IPS-NIHi11 (cell line): ENCODE results near the gene PCSK2.

Experiments
- DNase-seq: peaks from one replicate; pipeline ENCODE4 v3.0.0; 2012; ENCODE audit warnings: mixed read lengths, low spot score

PCSK2 gene

DNA sequence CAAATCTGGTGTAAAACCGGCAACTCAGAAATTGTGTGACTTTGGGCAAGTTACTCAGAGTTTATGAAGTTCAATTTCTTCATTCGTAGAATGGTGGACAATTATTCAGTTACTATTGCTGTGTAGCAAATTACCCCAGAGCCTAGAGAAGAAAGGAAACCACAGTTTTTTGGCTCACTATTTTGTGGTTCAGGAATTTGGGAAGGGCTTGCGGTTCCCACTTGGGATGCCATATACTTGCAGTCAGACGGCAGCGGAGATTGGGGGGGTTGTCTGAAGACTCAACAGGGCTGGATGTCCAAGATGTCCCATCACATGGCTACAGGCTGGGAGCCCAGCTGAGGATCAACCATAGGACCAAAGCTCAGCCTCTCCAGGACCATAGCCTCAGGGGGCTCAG is 108.1 kb downstream of the PCSK2 start:
- DNase-seq: no peak

DNA sequence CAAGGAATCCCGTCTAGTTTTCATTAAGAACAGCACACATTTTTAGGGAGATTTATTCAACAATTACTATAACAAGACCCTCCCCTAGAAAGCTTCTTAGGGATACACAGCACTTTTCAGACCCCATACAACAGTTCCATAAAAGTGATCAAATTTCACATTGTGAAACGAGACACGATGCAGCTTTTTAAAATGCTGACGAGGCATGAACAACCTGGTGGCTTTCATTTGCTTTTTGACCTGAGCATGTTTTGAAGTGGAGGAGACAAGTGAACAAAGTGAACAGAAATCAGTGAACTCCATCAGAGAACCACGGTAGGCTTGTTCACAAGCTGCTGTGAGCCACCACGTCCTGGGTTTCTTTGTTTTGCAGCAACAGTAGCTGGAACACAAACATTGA is 112.2 kb downstream of the PCSK2 start:
- no peak for DNase-seq

DNA sequence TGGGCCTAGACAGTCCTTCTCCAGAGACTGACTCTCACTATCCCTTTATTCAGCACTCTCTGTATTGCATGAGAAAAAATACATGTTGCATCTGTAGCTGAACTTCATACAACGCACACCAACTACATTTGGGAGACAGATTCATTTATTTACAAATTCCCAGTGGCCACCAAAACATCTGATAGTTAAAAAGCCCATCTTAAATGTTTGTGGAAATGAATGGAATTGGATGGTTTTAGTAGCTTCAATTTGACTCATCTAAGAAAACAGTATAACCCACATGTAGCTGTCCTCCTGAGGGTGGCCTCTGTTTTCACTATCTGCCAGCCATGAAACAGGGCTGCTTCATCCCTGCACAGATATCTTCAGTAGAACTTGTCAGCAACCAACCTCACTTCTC is 116.3 kb downstream of the PCSK2 start:
- no peak for DNase-seq

DNA sequence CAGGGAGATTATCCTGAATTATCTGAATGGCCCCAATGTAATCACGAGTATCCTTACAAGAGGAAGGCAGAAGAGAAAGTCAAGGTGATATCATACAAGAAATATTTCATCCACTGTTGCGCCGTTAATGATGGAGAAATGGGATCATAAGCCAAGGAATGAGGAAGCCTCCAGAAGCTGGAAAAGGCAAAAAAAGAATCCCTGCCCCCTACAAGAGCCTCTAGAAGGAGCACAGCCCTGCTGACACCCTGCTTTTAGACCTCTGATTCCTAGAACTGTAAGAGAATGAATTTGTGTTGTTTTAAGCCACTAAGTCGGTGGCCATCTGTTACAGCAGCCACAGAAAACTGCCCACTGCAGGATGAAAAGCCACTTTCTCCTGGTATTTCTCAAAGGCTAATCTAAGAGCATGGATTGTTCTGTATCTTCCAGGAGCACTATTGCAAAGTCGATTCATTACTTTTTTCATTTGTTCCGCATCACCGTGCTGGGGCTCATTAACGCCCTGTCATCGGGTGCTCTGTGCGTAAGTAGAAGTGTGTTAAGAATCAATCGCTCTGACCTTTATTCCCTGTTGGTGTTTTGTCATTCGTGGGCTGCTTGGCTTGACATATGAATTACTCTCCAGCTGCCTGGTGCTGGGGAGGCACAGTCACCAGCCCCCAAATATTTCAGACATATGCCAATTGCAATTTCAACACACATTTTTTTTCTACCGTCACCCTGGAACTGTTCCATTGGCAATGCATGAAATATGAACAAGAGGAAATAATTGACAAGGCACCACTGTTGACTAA is 117.0 kb downstream of the PCSK2 start:
- no peak for DNase-seq

DNA sequence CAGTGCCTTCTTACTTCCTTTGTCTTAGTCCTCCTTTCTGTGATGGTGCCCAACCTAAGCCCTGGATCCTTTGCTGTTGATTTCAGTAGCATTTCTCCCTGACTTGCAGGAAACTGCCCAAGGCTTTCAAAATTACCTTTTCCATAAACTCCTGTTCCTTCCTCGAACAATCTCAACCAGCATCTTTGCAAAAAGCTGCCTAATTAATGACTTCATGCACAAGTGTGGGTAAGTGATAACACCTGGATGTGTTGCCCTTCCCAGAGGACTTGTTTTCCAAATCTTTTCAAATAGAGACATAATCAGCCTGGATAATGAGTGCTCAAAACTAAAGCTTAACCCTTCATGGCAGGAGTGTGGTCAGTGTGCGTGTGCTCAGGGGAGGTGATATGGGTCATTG is 118.0 kb downstream of the PCSK2 start:
- DNase-seq: no peak

DNA sequence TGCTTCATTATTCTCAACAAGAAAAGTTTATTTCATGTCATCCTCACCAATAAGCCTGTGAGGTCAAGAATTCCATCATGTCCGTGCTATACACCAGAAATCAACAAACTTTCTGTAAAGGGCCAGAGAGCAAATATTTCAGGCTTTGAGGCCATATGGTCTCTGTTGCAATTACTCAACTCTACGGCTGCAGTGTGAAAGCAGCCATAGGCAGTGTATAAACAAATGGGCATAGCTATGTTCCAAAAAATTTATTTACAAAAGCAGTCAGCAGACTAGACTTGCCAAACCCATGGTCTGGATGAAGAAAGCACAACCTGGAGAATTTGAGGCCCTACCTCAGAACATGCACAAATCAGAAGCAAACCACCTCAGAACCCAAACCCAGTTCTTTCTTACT is 118.5 kb downstream of the PCSK2 start:
- DNase-seq: no peak

DNA sequence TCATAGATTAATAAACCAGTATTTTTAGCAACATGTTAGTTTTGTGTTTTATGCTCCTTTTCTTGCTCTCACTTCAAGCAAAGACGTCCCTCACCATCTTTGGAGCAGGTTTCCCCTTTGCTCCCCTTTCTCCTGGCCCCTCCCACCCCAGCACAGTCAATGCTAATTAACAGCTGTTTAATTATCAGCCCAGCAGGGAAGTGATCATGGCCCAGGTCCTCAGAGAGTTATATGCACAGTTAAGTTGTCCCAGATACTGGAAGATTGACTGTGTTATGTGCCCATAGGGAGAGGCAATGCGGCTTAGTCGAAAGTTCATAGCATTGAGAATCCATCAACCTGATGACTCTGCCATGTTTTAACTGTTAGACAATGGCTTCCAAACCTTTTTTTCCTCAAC is 123.5 kb downstream of the PCSK2 start:
- DNase-seq: no peak

DNA sequence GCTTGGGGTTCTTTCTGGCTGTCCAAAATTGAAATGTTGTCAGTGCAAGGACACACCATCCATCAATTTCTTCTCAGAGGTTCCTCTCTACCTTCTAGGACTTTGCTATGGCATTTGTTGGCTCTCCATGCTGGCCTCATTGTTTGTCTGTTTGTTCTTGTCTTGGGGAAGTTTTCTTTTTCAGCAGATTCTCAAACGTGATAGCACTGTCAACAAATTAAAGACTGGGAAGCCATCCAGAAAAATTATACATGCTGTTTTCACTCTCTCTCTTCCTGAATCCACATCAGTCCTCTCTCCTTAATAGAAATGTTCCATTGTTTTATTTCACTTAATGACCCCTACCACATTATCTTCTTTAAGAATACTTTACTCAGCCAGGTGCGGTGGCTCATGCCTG is 130.4 kb downstream of the PCSK2 start:
- DNase-seq: no peak

DNA sequence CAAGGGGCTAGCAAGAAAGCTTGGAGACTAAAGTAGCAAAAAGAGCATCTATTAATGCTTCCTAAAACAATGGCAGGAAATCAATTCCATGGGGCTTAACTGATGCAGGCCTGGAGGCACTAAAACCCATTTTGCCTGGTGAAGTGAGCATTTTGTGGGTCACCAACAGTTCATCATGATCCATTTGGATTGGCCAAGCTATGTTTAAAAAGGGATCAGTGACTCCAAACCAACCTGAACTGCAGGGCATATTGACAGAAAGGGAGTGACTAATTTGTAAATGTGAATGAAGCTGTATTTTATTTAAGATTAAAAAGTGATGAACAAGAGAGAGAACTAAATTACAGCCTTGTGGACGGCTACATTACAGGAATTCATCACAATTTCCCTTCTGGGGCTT is 132.0 kb downstream of the PCSK2 start:
- DNase-seq: no peak

DNA sequence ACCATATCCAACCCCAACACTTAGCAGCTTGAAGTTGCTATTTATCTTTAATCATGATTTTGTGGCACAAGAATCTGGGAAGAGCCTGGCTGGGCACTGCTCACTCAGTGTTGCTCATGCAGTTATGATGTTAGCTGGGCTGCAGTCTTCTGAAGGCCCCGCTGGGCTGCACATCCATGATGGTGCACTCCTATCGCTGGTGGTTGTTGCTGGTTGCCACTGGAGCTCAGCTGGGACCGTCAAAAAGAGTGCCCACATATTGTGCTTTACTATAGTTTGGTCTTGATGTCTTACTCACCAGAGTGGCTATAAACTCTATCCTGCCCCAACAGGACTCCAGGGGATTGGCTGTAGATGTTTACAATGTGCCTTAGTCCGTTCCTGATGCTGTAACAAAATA is 137.8 kb downstream of the PCSK2 start:
- no peak for DNase-seq

DNA sequence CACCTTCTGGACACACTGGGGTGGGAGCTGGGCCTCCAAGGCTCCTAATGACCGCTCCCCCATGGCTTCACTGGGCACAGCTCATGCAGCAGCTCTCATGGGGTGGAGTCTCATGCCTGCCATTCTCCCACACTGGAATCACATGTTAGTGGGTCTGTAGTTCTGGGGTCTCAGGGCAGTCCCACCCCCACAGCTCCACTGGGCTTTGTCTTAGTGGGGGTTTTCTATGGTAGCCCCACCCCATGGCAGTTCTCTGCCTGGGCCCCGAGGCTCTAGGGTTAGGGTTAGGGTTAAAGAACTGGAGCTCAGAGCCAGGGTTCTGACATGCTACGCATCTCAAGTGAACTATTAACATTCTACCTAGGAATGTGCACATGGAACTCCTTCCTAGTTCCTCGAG is 139.0 kb downstream of the PCSK2 start:
- DNase-seq: no peak

DNA sequence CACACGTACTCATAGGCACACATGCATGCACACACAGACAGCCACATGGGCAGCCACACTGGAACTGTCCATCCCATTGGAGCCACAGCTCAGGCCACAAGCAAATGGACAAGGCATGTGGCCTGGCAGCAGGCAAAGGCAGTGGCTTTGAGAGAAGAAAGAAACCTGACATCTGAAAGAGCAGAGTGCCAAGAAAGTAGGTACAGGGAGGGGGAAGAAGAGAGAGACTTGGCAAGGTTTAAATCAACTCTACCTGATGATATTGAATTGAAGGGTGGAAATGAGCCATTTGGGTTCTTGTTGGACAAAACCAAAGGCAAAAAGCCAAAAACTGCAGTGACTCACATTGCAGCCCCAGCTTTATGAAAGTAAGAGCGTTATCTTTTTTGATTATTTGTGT is 142.7 kb downstream of the PCSK2 start:
- DNase-seq: no peak

DNA sequence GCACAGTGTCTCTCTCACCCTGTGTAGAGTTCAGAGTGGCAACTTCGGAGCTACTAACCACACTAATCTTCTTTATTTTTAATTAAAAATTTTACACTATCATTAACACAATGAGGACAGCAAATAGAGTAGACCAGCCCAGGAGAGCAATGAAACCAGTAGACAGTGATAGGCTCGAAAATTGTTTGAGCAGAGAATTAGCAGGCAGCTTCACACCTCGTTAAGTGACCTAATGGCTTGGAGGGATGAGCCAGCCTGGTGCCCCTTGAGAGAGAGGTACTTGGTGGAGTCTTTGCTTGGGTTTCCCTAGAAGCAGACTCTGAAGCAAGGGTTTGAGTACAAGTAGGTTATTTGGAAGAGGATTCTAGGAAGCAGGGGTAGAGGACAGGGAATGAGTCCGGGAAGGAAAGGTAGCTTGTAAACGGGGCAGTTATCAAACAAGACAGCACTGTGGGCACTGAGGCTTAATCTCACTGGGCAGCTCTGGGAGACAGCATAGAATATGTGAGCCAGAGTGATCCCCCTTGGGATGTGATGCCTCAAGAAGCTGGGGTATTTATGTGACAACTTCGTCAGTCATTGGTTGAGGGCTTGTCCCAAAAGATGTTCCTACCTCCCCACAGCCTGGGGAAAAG is 146.1 kb downstream of the PCSK2 start:
- DNase-seq: no peak

DNA sequence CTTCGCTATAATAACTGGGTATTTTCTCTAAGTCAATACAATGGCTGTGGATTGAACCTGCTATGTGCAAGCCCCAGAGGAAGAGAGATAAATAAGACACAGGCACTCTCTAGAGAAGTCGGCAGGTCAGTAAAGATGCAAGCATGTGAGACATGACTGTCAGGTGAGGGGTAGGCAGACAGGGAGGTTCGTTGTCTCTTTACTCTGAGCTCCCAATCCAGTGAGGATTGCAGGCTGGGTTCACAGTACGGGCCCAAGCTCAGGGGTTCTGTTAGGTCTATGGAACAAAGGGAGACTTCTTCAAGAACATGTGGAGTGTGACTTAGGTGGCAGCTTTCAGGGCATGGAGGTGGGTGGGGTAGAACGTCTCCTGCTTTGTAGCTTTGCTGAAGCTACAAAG is 147.2 kb downstream of the PCSK2 start:
- DNase-seq: no peak

DNA sequence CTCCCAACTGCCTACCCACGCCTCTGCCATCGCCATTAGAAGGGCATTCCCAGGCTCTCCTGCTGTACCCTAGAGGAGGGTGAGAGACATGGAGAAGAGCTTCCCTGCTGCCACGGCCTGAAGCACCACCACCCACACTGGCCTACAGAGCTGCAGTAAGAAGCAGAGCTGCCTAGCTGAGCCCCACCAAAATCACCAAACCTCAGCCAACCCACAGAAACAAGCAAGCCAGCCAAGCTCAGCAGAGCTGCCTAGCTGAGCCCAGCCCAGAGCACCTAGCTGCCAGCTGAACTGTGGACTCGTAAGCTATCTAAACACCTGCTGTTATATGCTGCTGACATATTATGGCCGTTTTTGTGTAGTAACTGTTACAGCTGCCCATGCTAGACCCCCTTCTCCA is 149.2 kb downstream of the PCSK2 start:
- DNase-seq: no peak

DNA sequence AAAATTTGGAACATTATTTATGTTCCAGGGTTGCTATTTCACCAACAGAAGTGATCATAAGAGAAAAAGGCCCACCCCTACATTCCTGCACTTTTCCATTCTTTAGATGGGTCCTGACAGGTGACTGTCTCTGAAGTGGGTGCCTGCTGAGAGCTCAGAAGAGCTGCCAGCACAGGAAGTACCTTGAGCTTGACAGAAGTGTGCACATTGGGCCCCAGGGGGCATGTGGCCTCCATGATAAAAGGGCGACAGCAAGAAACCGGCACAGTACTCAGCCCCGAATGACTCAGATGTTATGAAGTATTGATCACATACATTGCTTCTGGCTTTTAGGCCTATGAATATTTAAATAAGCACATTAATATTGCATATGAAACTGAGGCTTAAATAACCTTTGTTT is 150.4 kb downstream of the PCSK2 start:
- DNase-seq: no peak

DNA sequence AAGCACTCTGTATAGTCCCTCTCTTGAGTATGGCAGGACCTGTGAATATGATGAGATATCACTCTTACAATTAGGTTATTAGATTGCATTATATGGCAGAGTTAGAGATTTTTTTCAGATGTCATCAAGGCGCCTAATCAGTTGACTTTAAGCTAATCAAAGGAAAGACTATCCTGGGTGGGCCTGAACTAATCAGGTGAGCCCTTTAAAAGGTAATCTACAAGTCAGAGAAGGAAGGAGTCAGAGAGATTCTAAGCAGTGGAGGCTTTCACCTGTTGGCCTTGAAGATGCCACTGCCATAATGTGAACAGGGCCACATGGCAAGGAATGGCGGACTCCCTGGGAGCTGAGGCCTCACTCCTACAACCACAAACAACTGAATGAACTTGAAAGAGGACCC is 152.8 kb downstream of the PCSK2 start:
- no peak for DNase-seq

DNA sequence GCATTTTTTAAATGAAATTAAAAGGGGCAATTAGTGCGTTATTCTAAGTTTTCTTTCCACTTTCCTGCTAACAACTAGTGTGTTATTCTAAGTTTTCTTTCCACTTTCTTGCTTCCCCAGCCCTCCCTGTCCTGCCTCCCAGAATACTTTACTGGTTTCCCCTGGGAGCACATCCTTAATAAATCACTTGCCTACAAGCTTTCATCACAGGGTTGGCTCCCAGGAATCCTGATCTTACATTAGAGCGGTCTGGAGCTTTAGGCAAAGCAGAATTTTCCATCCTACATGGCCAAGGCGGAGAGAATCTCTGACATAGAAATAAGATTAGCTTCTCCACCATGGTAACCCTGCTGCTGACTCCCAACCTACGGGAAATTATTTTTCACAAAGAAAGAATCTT is 154.0 kb downstream of the PCSK2 start:
- DNase-seq: no peak

DNA sequence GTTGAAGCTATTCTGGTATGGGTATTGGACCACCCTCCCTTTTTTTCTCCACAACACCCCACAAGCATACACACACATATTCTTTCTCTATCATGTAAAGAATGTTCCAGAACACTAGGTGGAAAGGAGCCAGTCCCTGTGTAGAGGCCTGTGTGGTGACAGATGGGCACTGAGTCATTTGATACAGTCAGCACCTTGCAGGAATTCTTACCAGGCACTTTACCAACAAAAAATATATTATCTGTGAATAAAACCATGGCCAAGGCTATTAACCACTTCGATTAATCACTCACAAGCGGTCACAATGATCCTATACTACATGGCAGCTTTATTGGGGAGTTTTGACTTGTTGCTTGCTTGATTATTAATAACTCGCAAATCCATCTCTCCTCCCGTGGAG is 154.9 kb downstream of the PCSK2 start:
- no peak for DNase-seq

DNA sequence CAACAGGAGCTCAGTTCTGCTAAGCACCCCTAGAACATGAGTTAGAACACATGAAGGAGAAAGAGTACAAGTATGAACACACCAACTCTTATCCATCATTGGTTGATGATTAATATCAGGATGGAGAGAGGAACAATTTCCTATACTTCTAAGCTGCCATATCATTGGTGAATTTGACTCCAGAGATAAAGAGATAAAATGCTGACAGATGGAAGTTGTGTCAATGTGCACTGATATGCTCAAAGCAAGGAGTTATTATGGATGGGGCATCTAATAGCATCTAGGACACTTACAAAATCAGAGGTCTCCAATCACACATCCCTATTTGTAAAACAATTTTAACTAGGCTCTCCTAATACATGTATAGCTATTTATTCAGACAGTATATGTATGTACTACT is 159.0 kb downstream of the PCSK2 start:
- no peak for DNase-seq

DNA sequence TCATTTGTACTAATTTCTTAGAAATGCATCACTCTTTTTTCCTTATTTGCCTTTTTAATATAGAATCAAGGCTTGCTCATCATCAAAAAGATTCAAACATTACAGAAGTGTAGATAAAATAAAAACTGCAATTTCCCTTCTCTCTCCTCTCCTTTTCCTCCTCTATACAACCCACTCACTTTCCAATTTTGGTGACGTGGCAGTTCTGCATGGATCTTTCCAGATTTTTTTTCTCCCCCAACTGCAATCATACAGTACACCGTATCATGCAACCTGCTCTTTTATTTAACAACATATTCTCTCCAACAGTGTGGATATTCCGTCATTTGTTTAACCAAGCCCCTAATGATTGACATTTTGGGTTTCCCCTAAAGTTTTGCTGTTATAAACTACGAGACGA is 163.8 kb downstream of the PCSK2 start:
- DNase-seq: no peak

DNA sequence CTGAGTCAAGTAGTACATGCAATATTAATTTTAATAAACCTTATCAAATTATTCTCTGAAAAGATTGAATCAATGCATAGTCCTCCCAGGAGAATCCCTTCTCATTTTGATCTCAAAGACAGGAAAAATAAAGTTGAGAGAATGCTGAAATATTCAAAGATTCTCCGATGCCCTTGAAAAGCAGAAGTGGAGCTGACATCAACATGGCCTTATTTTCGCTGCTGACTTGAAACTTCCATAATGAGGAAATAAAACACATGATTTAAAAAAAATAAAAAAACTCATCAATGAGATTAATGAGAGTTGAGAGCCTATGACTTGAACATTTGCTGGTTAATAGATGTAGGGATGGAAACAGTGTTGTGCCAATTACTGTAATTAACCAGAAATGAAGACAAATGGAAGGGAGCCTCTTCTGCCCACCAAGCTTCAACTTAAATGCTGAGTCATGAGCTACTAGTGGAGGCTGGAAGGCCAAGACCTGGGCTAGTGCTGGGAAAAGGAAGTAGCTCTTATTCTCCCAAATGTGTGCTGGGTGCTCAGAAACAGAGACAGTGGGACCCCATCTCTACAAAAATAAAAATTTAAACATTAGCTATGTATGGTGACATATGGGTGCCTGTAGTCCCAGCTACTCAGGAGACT is 164.4 kb downstream of the PCSK2 start:
- DNase-seq: no peak

DNA sequence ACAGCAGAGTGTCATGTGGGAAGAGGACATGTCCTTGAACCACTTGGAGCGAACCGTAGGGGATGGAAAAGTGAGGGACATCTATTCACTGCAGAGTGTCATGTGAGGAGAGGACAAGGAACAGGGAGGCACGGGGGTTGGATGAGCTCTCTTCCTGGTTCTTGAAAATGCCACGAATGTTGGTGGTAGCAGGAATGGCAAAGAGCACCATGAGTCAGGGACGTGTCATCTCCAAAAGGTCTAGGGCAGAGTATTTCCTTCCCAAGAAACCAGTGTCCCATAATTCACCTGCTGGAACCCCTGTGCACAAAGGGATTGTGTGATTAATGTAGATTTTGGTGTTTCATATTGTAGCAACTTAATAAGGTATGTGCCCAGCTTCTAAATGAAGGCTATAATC is 167.6 kb downstream of the PCSK2 start:
- DNase-seq: no peak

DNA sequence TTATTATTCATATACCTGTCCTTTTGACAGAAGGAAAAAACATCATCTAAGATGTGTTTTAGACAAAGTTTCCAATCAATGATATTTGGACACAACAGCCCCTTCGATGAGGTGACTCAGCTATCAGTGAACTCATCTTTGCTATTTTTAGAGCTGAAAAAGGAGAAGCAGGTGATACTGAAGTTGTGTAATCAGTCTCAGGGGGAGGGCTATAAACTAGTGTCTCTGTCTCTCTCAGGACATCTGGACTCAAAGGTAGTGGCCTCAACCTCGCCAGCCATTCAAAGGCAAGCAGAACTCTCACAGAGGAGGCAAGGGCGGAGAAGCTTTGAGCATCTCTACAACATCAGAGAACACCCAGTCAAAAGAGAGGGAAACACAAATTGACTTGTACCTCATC is 168.9 kb downstream of the PCSK2 start:
- no peak for DNase-seq
